Neural crest cell (in vitro differentiated cells): ENCODE data around the gene AVPR2. TPM values are rescaled to one million over a fixed set of nuclear protein-coding genes. Genes with fewer than 3 reads are reported as not detected.
A peak's percentile ranks its signal among the peaks of the same experiment; 100 is the strongest.

Source experiments
- DNase-seq: peaks from one replicate; pipeline ENCODE4 v3.0.0; 2021; ENCODE audit warnings: low read depth, mixed read lengths, low spot score
- H3K27ac Mint-ChIP-seq: one replicate; pipeline ENCODE4 v1.8.0; 2021; ENCODE audit warnings: mild to moderate bottlenecking, mixed read lengths; ENCODE audit not compliant: unreplicated experiment
- H3K27me3 Mint-ChIP-seq: 2 replicates; pipeline ENCODE4 v1.8.0; 2021; ENCODE audit warnings: low read depth, mild to moderate bottlenecking, mixed read lengths
- H3K36me3 Mint-ChIP-seq: 2 replicates; pipeline ENCODE4 v1.8.0; 2021; ENCODE audit warnings: low read depth, mild to moderate bottlenecking, mixed read lengths
- H3K4me1 Mint-ChIP-seq: 2 replicates; pipeline ENCODE4 v1.8.0; 2021; ENCODE audit warnings: mixed read lengths
- H3K4me3 Mint-ChIP-seq: one replicate; pipeline ENCODE4 v1.8.0; 2021; ENCODE audit warnings: mild to moderate bottlenecking, mixed read lengths
- H3K9me3 Mint-ChIP-seq: 2 replicates; pipeline ENCODE4 v1.8.0; 2021; ENCODE audit warnings: mixed read lengths
- total RNA-seq: library from RNA; stranded (reverse); gene quantifications from 2 replicates; pipeline ENCODE4 v1.2.1, GENCODE V29; 2021
- TF ChIP-seq, protein P1 (sequence below): fragments of 200-600 bp; sonication (generic); conservative IDR thresholded peaks from 2 replicates; pipeline ENCODE4 v1.5.0; 2021; ENCODE audit warnings: antibody characterized with exemption, mild to moderate bottlenecking

AVPR2 gene
- total RNA-seq, 1 donor from 2014 or later, result not detected

DNA sequence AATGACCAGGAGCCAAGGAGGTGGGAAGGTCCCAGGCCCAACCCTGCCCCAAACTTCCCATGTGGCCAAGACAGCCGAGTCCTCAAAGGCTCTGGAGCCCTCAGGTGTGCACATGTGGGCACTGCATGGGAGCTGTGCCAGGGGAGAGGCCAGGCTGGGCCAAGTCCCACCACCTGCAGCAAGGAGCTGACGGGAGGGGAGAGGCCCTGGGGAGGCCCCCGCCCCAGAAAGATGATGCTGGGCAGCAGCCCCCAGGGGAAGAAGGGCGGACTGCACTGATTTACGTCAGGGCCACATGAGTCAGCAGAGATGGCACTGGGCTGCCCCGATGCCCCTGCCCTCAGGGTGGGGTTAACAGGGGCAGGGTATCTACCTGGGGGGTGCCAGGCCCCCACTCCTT is 19.9 kb upstream of the AVPR2 start:
- no peak for DNase-seq
- Mint-ChIP-seq H3K4me1 (peaks cover 32% of the 10 kb centered on the region), H3K27me3 (peaks cover 30% of the 10 kb centered on the region), H3K4me3 (peak overlapping the region; percentile 79), H3K27ac (no peak overlapping the region), H3K36me3 (peaks cover 11% of the 10 kb centered on the region), H3K9me3 (peaks cover 3% of the 10 kb centered on the region)
- TF ChIP-seq, protein P1, sequence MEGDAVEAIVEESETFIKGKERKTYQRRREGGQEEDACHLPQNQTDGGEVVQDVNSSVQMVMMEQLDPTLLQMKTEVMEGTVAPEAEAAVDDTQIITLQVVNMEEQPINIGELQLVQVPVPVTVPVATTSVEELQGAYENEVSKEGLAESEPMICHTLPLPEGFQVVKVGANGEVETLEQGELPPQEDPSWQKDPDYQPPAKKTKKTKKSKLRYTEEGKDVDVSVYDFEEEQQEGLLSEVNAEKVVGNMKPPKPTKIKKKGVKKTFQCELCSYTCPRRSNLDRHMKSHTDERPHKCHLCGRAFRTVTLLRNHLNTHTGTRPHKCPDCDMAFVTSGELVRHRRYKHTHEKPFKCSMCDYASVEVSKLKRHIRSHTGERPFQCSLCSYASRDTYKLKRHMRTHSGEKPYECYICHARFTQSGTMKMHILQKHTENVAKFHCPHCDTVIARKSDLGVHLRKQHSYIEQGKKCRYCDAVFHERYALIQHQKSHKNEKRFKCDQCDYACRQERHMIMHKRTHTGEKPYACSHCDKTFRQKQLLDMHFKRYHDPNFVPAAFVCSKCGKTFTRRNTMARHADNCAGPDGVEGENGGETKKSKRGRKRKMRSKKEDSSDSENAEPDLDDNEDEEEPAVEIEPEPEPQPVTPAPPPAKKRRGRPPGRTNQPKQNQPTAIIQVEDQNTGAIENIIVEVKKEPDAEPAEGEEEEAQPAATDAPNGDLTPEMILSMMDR, result no peak

DNA sequence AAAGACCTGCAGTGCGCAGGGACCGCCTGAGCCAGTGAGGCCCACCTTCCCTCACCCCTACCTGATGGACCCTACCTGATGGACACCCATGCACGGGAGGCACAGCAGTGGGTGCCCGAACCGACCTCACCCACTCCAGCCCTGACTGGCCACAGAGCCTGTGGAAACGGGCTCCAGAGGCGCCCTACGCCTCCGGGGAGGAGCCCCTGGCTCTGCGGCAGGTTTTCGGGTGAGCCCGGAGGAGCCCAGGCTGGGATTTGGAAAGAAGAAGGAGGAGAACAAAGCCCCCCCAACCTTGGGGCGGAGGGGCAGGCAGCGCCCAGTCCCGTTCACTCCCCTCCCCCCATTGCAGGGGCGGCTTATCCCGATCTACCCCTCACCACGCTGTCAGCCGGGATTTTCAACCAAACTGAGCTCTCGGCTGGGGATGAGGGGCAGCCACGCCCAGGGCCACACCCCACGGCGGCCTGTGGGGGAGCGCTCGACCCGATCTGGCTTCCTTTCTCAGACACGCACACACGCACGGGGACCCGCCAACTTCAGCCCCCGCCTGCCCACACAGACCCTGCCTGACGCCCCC is 19.2 kb upstream of the AVPR2 start:
- DNase-seq, result no peak
- Mint-ChIP-seq H3K9me3 (peaks cover 3% of the 10 kb centered on the region), H3K36me3 (peaks cover 11% of the 10 kb centered on the region), H3K4me1 (peaks cover 25% of the 10 kb centered on the region), H3K27me3 (peaks cover 30% of the 10 kb centered on the region), H3K27ac (no peak overlapping the region), H3K4me3 (peak overlapping the region; percentile 78)
- TF ChIP-seq, protein P1, result no peak

DNA sequence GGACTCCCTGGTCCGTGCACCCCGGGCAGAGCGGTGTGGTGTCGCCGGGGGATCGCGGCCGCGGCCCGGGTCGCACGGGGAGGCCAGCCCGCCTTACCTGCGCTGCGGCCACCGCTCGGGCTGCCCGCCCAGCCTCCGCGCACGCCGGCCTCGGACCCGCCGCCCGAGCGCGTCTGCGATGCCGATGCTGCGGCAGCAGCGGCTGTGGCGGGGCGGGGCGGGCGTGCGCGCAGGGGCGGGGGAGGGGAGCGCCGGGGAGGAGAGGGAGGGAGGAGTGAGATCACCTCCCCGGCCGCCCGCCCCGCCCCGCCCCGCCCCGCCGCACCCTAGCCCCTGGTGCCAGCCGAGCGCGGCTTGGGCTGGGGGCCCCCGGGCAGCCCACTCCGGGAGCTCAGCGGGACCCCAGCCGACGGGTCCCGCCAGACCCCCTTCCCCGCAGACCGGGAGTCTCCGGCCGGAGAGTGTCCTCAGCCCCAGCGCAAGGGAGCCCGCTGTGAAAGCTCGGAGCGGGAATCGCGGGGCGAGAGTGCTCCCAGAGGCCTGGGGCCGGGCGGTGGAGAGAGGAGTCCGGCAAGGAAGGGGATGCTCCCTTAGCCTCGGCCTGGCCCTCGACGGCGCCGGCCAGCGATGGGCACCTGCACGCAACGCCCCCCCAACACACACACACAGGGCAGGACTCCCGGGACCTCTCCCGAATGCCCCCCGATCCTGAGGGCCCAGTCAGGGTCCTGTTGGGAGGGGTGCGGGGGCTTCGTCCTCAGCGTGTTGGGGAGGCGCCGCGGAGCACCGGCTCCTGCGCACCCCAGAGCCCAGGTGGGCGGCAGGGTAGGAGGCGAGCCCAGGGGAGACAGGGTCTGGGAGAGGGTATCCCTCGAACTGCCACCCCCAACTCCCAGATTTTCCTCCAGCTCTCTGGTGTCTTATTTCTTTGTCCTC is 18.2 kb upstream of the AVPR2 start, which contains the start of gene L1CAM:
TSS of gene L1CAM (minus strand) at position 206 of the 936 bp plus-strand sequence. CDS start 10,337 bp downstream, outside the sequence.
- peaks cover 30% of the 10 kb centered on the region for H3K27me3 Mint-ChIP-seq
- peaks cover 22% of the 10 kb centered on the region for H3K4me1 Mint-ChIP-seq
- H3K27ac Mint-ChIP-seq, result no peak within 1 kb of the TSS
- H3K9me3 Mint-ChIP-seq, result peaks cover 3% of the 10 kb centered on the region
- TF ChIP-seq, protein P1, result no peak
- H3K36me3 Mint-ChIP-seq, result peaks cover 11% of the 10 kb centered on the region
- DNase-seq, result no peak
- H3K4me3 Mint-ChIP-seq, result peak within 1 kb of the TSS; percentile 89

DNA sequence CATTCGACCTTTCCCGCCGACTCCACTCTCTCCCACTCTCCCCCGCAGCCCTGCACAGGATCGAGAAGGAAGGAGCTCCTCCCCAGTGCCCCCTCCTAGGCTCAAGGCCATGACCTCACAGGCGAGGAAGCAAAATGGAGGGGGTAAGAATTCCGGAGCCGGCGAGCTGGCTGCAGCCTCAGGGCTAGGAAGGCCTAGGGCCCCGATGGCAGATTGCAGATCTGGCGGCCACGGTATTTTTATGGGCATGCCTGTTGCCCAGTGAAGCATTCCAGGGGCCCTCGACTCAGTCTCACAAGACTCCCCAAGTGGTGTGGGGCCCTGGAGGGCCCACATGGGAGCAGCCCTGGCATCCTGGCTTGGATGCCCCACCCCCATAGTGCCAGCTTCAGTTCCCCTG is 17.6 kb upstream of the AVPR2 start:
- Mint-ChIP-seq H3K4me3 (peak overlapping the region; percentile 89), H3K9me3 (peaks cover 3% of the 10 kb centered on the region)

DNA sequence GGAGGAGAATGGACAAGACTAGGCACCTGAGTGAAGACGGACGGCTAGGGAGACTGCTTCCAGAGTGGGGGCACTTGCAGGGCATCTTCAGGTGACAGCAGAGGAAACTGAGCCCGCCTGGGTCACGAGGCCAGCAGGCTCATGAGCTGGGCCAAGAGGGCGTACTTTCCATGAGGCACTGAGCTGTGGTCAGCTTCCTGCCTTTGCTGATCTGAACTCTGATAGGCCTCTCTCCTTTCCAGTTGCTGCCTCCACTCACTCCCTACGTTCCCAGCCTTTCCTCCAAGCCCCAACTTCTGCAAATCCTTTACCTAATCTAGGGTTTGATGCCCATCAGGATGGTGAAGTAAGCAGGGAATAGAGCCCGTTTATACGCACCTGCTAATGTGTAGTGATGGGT is 17.1 kb upstream of the AVPR2 start:
- Mint-ChIP-seq H3K36me3 (peaks cover 11% of the 10 kb centered on the region), H3K4me3 (peak overlapping the region; percentile 74), H3K9me3 (peaks cover 3% of the 10 kb centered on the region), H3K27ac (no peak overlapping the region), H3K4me1 (peaks cover 18% of the 10 kb centered on the region), H3K27me3 (peaks cover 28% of the 10 kb centered on the region)
- TF ChIP-seq, protein P1, result no peak
- no peak for DNase-seq

More for the DNA sequence above, 17.6 kb upstream of the AVPR2 start:
- DNase-seq, result no peak
- Mint-ChIP-seq H3K27ac (no peak overlapping the region), H3K36me3 (peaks cover 11% of the 10 kb centered on the region), H3K4me1 (peaks cover 22% of the 10 kb centered on the region), H3K27me3 (peaks cover 30% of the 10 kb centered on the region)
- TF ChIP-seq, protein P1, result no peak
